NT2/D1 (cell line): Measurements from ENCODE around the gene MAML2.

Experiments
- SUZ12 ChIP-seq: IDR thresholded peaks from 2 replicates; pipeline ENCODE4 v1.6.1; 2011; ENCODE audit not compliant: insufficient read length, insufficient read depth; ENCODE audit errors: extremely low read depth
- YY1 ChIP-seq: IDR thresholded peaks from 2 replicates; pipeline ENCODE4 v1.6.1; 2011; ENCODE audit not compliant: insufficient read length, insufficient read depth
- ZNF274 ChIP-seq: IDR thresholded peaks from 2 replicates; pipeline ENCODE4 v1.6.1; 2011; ENCODE audit warnings: mild to moderate bottlenecking, low read depth, low read length

- TF ChIP-seq YY1 (no peak), SUZ12 (no peak), ZNF274 (no peak)
Observed at GRCh38 chr11:96036863-96037262, 306.1 kb downstream of the MAML2 start.
